AG04450 (cell line): ENCODE results near the gene NFIX. TPM values are rescaled to one million over a fixed set of nuclear protein-coding genes. Genes with fewer than 3 reads are reported as not detected.

Experiments
- CTCF ChIA-PET: fragments of 300-600, 350-600 bp; formaldehyde crosslinking; extraction: SDS; loops from one replicate; lab custom pipeline; 2022; ENCODE audit warnings: antibody characterized with exemption, inconsistent platforms; lab: Charles Lee
- POLR2A ChIA-PET: fragments of 350-600 bp; formaldehyde crosslinking; extraction: SDS; loops from one replicate; lab custom pipeline; 2021; ENCODE audit warnings: antibody characterized with exemption, inconsistent platforms; lab: Yijun Ruan, JAX
- DNase-seq: peaks from one replicate; pipeline ENCODE4 v3.0.0-alpha.2; 2011; ENCODE audit warnings: low read depth, low spot score
- H3K27ac ChIP-seq: one replicate; pipeline ENCODE4 v1.5.1; 2012; ENCODE audit warnings: low read depth, low read length, control low read depth
- H3K27me3 ChIP-seq: one replicate; pipeline ENCODE4 v1.6.0; 2012; ENCODE audit warnings: low read length; ENCODE audit not compliant: control insufficient read depth, insufficient read depth
- H3K4me3 ChIP-seq: 2 replicates; pipeline ENCODE4 v1.5.1; 2011; ENCODE audit warnings: mild to moderate bottlenecking, low read depth, low read length, control low read depth
- H3K9me3 ChIP-seq: 2 replicates; pipeline ENCODE4 v1.5.1; 2012; ENCODE audit warnings: low read length; ENCODE audit not compliant: control insufficient read depth, insufficient read depth
- CTCF ChIP-seq: IDR thresholded peaks from 2 replicates; pipeline ENCODE4 v1.5.1; 2011; ENCODE audit warnings: low read depth, low read length, control low read depth, inconsistent platforms
- polyA plus RNA-seq: library from polyadenylated mRNA; depleted of rRNA; stranded (reverse); fragments of >200 nt; gene quantifications from 2 replicates; pipeline ENCODE4 v1.2.3, GENCODE V29; 2011

The NFIX gene
- polyA plus RNA-seq, 1 experiment, result 15.1 TPM

DNA sequence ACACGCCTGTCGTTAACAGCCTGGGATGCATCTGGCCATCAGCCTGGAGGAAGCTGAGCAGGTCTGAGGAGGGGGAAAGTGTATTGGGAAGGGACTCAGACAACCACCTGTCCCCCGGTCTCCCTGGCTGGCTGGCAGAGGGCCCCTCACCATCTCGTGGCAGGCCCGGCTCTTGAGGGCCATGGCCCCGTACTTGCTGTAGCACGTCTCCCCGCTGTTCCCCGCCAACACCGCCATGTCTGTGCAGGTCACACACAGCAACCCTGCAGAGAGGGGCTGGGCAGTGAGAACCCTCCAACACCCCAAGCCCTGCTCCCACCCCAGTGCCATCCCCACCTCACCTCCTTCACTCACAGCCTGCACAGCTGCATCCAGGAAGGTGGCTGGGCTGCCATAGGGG is 117.3 kb downstream of the NFIX start:
- H3K27me3 ChIP-seq, result no peaks in the 10 kb centered on the region
- CTCF ChIA-PET, result no interaction called here
- POLR2A ChIA-PET, result no interaction called here

GRCh38 chr19:13115936-13116281 is 120.6 kb downstream of the NFIX start:
- peaks cover 4% of the 10 kb centered on the region; the same call in 1 of the 2 replicates for H3K9me3 ChIP-seq

More for the DNA sequence above, 117.3 kb downstream of the NFIX start:
- DNase-seq, result no peak
- TF ChIP-seq CTCF, result no peak
- H3K9me3 ChIP-seq, result peaks cover 4% of the 10 kb centered on the region; the same call in 1 of the 2 replicates
- H3K27ac ChIP-seq, result no peak overlapping the region
- H3K4me3 ChIP-seq, result no peak overlapping the region

GRCh38 chr19:13116282-13117175 is 121.3 kb downstream of the NFIX start, which contains the start of gene TRMT1:
TSS of gene TRMT1 (minus strand) at chr19:13116740. CDS start at chr19:13116399, 341 bp downstream.
- peak; percentile 74 for DNase-seq
- TF ChIP-seq CTCF, result no peak
- ChIA-PET CTCF (interaction anchor here (1.7 kb wide), 1 partner anchor 151 kb away, joined by 9 read pairs; no protein-coding TSS in a partner anchor), POLR2A (interaction anchor here (0.6 kb wide), 2 partner anchors 47 to 175 kb away, joined by 3 to 9 read pairs; no protein-coding TSS in a partner anchor)
- H3K4me3 ChIP-seq, result peak within 1 kb of the TSS; percentile 98
- H3K27ac ChIP-seq, result peak within 1 kb of the TSS; percentile 82
- H3K27me3 ChIP-seq, result no peaks in the 10 kb centered on the region
- peaks cover 4% of the 10 kb centered on the region; the same call in 1 of the 2 replicates for H3K9me3 ChIP-seq

More at GRCh38 chr19:13115936-13116281, 120.6 kb downstream of the NFIX start:
- Histone ChIP-seq H3K27ac (peak overlapping the region; percentile 82), H3K27me3 (no peaks in the 10 kb centered on the region), H3K4me3 (peak overlapping the region; percentile 98)
- no peak for TF ChIP-seq CTCF
- CTCF ChIA-PET, result interaction anchor here (0.6 to 1.7 kb wide), 3 partner anchors 138 to 151 kb away, joined by 3 to 9 read pairs (median 3); no protein-coding TSS in a partner anchor
- DNase-seq, result no peak
- POLR2A ChIA-PET, result interaction anchor here (0.7 kb wide), 1 partner anchor 11 kb away, joined by 4 read pairs; no protein-coding TSS in a partner anchor

DNA sequence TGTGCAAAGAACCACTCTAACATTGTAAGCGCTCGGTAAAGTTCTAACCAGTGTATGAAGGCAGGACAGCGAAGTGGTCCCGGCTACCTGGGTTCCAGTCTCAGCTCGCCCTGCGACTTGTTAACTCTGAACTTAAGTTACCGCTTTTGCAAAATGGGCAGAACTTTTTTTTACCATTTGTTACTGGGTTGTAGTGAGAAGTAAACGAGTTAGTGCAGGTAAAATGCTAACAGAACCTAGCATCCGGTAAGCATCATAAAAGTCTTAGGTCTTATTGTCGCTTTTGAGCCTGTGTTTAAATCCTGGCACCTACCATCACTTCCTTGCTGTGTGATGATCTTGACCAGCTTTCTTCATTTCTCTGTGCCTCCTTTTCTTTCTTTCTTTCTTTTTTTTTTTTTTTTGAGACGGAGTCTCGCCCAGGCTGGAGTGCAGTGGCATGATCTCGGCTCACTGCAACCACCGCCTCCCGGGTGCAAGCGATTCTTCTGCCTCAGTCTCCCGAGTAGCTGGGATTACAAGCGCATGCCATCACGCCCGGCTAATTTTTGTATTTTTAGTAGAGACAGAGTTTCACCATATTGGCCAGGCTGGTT is 122.0 kb downstream of the NFIX start:
- DNase-seq, result no peak
- H3K27ac ChIP-seq, result no peak overlapping the region

More for the DNA sequence above, 122.0 kb downstream of the NFIX start:
- Histone ChIP-seq H3K4me3 (peak overlapping the region; percentile 98), H3K27me3 (no peaks in the 10 kb centered on the region), H3K9me3 (peaks cover 4% of the 10 kb centered on the region; the same call in 1 of the 2 replicates)
- ChIA-PET POLR2A (interaction anchor here (0.6 to 4.3 kb wide), 4 partner anchors 33 to 48 kb away, joined by 3 to 16 read pairs (median 8); partner anchors contain the start of genes IER2 and STX10), CTCF (interaction anchor here (0.6 to 1.4 kb wide), 3 partner anchors 16 to 152 kb away, joined by 3 to 12 read pairs (median 6); no protein-coding TSS in a partner anchor)
- TF ChIP-seq CTCF, result no peak
